ENCODE results near the gene PDE11A. TPM values are rescaled to one million over a fixed set of nuclear protein-coding genes. Genes with fewer than 3 reads are reported as not detected.

The PDE11A gene
- total RNA-seq, 1 experiment from 2014 or later: 1.4 TPM

GRCh38 chr2:177717831-177718618 is 354.6 kb downstream of the PDE11A start:
- TF ChIP-seq, protein P1, sequence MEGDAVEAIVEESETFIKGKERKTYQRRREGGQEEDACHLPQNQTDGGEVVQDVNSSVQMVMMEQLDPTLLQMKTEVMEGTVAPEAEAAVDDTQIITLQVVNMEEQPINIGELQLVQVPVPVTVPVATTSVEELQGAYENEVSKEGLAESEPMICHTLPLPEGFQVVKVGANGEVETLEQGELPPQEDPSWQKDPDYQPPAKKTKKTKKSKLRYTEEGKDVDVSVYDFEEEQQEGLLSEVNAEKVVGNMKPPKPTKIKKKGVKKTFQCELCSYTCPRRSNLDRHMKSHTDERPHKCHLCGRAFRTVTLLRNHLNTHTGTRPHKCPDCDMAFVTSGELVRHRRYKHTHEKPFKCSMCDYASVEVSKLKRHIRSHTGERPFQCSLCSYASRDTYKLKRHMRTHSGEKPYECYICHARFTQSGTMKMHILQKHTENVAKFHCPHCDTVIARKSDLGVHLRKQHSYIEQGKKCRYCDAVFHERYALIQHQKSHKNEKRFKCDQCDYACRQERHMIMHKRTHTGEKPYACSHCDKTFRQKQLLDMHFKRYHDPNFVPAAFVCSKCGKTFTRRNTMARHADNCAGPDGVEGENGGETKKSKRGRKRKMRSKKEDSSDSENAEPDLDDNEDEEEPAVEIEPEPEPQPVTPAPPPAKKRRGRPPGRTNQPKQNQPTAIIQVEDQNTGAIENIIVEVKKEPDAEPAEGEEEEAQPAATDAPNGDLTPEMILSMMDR (IDR thresholded peaks at IDR 0.05; ENCODE audit: unreplicated experiment): no peak
- intact Hi-C loops (cut with micrococcal nuclease; ENCODE audit: unreplicated experiment): no loop called here
- BruUV-seq (replicated peaks): no TSS peak
- Mint-ChIP-seq H3K4me1 (ENCODE audit: low read depth, unreplicated experiment) (no peaks in the 10 kb centered on the region), H3K27ac (ENCODE audit: unreplicated experiment) (no peak overlapping the region), H3K27me3 (ENCODE audit: unreplicated experiment) (peaks cover 9% of the 10 kb centered on the region), H3K4me3 (ENCODE audit: low read depth, unreplicated experiment) (no peak overlapping the region), H3K9me3 (ENCODE audit: low read depth, unreplicated experiment) (no peaks in the 10 kb centered on the region), H3K36me3 (ENCODE audit: insufficient read depth, unreplicated experiment) (no peaks in the 10 kb centered on the region)
- no peak for DNase-seq
- CTCF ChIA-PET: interaction anchor here (0.7 kb wide), 1 partner anchor 17 kb away, joined by 5 read pairs; no protein-coding TSS in a partner anchor

DNA sequence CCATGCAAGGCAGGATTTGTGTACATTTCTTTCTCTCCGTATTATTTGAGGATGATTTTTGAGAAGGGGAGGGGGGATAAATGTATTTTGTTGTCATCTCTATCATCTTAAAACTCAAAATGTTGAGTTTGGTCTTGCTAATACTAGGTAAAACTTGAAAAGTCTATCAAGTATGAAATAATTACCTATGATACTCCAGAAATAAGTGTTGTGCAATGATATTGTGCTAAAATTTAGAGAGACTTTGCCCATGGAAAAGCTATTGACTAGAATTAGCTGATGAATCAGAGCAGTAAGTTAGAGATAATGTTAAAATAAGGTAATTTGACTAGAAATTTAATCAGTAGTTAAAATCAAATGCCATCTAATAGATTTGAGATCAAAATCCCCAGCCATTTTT is 356.1 kb downstream of the PDE11A start:
- Mint-ChIP-seq H3K27me3 (ENCODE audit: unreplicated experiment) (peaks cover 9% of the 10 kb centered on the region), H3K36me3 (ENCODE audit: insufficient read depth, unreplicated experiment) (no peaks in the 10 kb centered on the region), H3K27ac (ENCODE audit: unreplicated experiment) (no peak overlapping the region), H3K9me3 (ENCODE audit: low read depth, unreplicated experiment) (no peaks in the 10 kb centered on the region), H3K4me1 (ENCODE audit: low read depth, unreplicated experiment) (no peaks in the 10 kb centered on the region), H3K4me3 (ENCODE audit: low read depth, unreplicated experiment) (no peak overlapping the region)
- DNase-seq: no peak
- TF ChIP-seq, protein P1 (IDR thresholded peaks at IDR 0.05; ENCODE audit: unreplicated experiment): no peak
- intact Hi-C loops (cut with micrococcal nuclease; ENCODE audit: unreplicated experiment): no loop called here
- CTCF ChIA-PET: no interaction called here
- BruUV-seq (replicated peaks): no TSS peak

DNA sequence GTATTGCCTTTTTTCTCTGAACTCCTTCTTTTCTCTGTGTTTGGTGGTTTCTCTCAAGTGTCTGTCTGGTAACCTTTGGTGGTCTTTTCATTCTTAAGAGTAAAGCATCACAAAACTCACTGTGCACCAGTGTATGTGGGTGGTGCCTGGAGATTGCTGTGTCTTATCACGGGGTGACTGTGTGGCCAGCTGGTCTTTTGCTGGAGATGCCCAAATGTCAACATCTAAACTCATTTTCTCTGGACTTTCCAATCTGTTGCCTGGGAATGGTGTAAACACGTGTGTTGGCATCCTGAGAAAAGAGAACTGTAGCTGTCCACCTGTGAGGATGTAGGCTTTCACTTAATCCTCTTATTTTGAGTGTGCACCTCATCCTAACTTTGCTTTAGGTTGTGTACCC is 356.8 kb downstream of the PDE11A start:
- no peak for DNase-seq
- Mint-ChIP-seq H3K27me3 (ENCODE audit: unreplicated experiment) (peaks cover 9% of the 10 kb centered on the region), H3K27ac (ENCODE audit: unreplicated experiment) (no peak overlapping the region), H3K36me3 (ENCODE audit: insufficient read depth, unreplicated experiment) (no peaks in the 10 kb centered on the region), H3K4me3 (ENCODE audit: low read depth, unreplicated experiment) (no peak overlapping the region), H3K4me1 (ENCODE audit: low read depth, unreplicated experiment) (no peaks in the 10 kb centered on the region), H3K9me3 (ENCODE audit: low read depth, unreplicated experiment) (no peaks in the 10 kb centered on the region)
- CTCF ChIA-PET: interaction anchor here (0.5 kb wide), 1 partner anchor 906 kb away, joined by 3 read pairs; no protein-coding TSS in a partner anchor
- BruUV-seq (replicated peaks): no TSS peak
- intact Hi-C loops (cut with micrococcal nuclease; ENCODE audit: unreplicated experiment): no loop called here
- TF ChIP-seq, protein P1 (IDR thresholded peaks at IDR 0.05; ENCODE audit: unreplicated experiment): no peak

DNA sequence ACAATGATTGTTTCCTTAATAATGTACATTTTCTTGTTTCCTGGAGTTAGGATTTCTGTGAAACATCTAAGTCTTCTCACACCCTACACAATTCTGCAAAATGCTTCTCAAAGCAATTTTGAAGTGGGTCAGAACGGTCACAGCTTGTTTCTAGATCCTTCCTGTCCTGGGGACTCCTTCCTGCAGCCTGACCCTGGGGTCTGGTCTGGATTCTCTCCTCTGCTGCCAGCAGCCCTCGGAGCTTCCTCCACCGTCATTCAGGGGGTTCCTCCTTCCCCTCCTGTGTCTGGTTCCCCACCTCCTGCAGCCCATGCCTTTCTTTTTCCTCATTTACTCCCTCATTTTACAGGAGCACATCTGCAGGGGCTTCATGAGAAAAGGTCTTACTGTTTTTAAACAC is 357.9 kb downstream of the PDE11A start:
- TF ChIP-seq, protein P1 (IDR thresholded peaks at IDR 0.05; ENCODE audit: unreplicated experiment): no peak
- Mint-ChIP-seq H3K36me3 (ENCODE audit: insufficient read depth, unreplicated experiment) (no peaks in the 10 kb centered on the region), H3K9me3 (ENCODE audit: low read depth, unreplicated experiment) (no peaks in the 10 kb centered on the region), H3K27me3 (ENCODE audit: unreplicated experiment) (peaks cover 9% of the 10 kb centered on the region), H3K27ac (ENCODE audit: unreplicated experiment) (no peak overlapping the region), H3K4me1 (ENCODE audit: low read depth, unreplicated experiment) (no peaks in the 10 kb centered on the region), H3K4me3 (ENCODE audit: low read depth, unreplicated experiment) (no peak overlapping the region)
- no TSS peak for BruUV-seq (replicated peaks)
- no peak for DNase-seq
- CTCF ChIA-PET: no interaction called here
- intact Hi-C loops (cut with micrococcal nuclease; ENCODE audit: unreplicated experiment): no loop called here

All from Calu3 (cell line).